ENCODE data around the gene PPP2R1A. TPM values are rescaled to one million over a fixed set of nuclear protein-coding genes. Genes with fewer than 3 reads are reported as not detected.

The PPP2R1A gene
- polyA plus RNA-seq, 2 of the 4 experiments (the other 2 are of a cell fraction), result 144 to 145 TPM

DNA sequence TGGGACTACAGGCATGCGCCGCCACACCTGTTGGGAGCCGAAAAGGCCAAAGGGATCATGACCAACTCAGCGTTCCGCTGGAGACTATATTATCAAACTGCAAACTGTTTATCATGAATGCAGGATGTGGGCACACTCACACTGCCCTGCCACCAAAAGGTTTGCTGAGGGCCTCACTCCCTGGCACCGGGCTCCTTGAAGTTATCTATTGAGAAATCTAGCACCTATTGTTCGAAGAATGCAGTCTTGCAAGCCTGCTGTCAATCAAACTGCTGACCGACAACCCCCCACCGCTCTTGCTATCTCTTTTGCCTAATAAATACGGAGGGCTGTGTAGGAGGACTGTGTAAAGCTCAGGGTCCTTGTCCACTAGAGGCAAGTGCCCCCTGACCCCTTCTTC lies 13.3 kb upstream of the PPP2R1A start:
- POLR2A ChIA-PET, result interaction anchor here (0.8 kb wide), 1 partner anchor 13 kb away, joined by 11 read pairs; the partner anchor contains the start of gene PPP2R1A
- no peak for TF ChIP-seq GATA3 (IDR thresholded peaks at IDR 0.05; ENCODE audit: borderline replicate concordance)
- no peak for DNase-seq (ENCODE audit: low read depth in 1 of 2, low spot score in 1 of 2)
- WGBS (ENCODE audit: missing lambda C conversion rate), result 60% methylated on average over 10 of the region's 10 CpGs
- Histone ChIP-seq H3K4me3 (no peak overlapping the region), H3K9me3 (peaks cover 84% of the 10 kb centered on the region), H3K27ac (no peak overlapping the region), H3K4me2 (no peak overlapping the region), H3K4me1 (no peaks in the 10 kb centered on the region)
- CTCF ChIA-PET, result no interaction called here
- ATAC-seq, result no peak
- no peak for FAIRE-seq

DNA sequence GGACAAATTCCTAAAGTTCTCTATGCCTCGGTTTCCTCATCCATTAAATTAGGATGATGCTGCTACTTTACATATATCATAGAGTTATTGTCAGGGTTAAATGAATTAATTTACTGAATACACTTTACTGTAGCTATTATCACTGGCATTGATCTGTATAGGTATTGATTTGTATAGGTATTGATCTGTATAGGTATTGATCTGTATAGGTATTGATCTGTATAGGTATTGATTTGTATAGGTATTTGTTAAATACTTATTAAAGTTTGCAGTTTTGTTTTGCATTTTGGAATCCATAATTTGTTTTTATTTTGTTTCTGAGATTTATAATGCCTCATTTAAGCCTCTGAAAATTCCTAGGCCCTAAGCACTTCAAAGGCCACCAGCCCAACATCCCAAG lies 2.4 kb upstream of the PPP2R1A start:
- POLR2A ChIA-PET, result no interaction called here

DNA sequence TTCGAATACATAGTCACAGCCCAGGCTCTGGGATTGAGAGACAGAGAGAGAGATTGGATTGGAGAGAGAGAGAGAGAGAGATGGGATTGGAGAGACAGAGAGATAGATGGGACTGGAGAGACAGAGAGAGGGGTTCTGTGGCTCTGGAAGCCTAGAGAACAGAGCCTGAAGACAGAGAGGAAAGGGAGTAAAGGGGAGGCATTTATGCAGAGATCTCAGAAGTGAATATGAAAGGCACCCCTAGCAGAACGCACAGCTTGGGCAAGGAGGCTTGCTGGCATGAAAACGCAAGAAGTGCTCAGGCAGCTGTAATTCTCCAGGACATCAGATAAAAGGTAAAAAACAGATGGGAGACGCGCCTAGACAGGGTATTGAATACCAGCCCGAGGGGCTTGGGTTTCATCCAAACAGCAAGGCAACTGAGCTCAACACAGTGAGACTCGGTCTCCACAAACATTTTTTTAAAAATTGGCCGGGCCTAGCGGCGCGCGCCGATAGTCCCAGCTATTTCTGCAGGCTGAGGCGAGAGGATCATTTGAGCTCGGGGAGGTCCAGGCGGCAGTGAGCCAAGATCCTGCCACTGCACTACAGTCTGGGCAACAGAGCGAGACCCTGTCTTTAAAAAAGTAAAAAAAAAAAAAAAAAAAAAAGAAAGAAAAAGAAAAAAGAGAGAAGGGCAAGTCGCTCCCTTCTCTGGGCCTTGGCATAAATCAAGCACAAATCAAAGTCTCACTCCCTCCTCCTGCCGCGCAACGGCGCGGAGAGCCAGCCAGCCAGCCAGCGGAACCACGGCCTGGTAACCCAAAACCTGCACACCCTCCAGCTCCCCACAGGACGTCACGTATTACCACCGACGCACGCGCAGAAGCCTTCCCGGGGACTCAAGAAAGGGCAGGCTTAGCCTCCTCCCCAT lies 774 bp upstream of the PPP2R1A start:
- Histone ChIP-seq H3K9me3 (peaks cover 74% of the 10 kb centered on the region), H3K27ac (peak overlapping the region; percentile 71 to 76), H3K4me2 (peak overlapping the region; percentile 66), H3K4me3 (peak overlapping the region; percentile 42), H3K4me1 (0 out of 3 replicates have a peak, but pooled peaks cover 7% of the 10 kb centered on the region)
- ATAC-seq, result no peak
- ChIA-PET POLR2A (interaction anchor here (0.6 to 1.8 kb wide), 17 partner anchors 9 to 1332 kb away, joined by 3 to 12 read pairs (median 6); partner anchors contain the start of genes ZNF432, ZNF614 and ZNF765), CTCF (interaction anchor here (0.6 kb wide), 1 partner anchor 177 kb away, joined by 5 read pairs; no protein-coding TSS in a partner anchor)
- TF ChIP-seq ZFP36 (IDR thresholded peaks at IDR 0.05; ENCODE audit: borderline replicate concordance, partially characterized antibody), result no peak
- TF ChIP-seq, protein P1, sequence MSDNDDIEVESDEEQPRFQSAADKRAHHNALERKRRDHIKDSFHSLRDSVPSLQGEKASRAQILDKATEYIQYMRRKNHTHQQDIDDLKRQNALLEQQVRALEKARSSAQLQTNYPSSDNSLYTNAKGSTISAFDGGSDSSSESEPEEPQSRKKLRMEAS (IDR thresholded peaks at IDR 0.05), result peak; percentile 44
- TF ChIP-seq RNF2 (IDR thresholded peaks at IDR 0.05; ENCODE audit: borderline replicate concordance, low read depth), result no peak
- 0 out of 2 replicates have a peak, but pooled peaks have one; percentile 31 for TF ChIP-seq PHF8 (IDR thresholded peaks at IDR 0.05; ENCODE audit: borderline replicate concordance, low read depth)
- no peak for TF ChIP-seq MAFK (IDR thresholded peaks at IDR 0.05; ENCODE audit: partially characterized antibody)
- TF ChIP-seq RCOR1 (IDR thresholded peaks at IDR 0.05; ENCODE audit: low read depth, low read length), result no peak
- TF ChIP-seq POLR2A (IDR thresholded peaks at IDR 0.05; ENCODE audit: low read length), result peak; percentile 91
- no peak for TF ChIP-seq HOXA7 (CRISPR knock-in tag; IDR thresholded peaks at IDR 0.05)
- TF ChIP-seq, protein P2, sequence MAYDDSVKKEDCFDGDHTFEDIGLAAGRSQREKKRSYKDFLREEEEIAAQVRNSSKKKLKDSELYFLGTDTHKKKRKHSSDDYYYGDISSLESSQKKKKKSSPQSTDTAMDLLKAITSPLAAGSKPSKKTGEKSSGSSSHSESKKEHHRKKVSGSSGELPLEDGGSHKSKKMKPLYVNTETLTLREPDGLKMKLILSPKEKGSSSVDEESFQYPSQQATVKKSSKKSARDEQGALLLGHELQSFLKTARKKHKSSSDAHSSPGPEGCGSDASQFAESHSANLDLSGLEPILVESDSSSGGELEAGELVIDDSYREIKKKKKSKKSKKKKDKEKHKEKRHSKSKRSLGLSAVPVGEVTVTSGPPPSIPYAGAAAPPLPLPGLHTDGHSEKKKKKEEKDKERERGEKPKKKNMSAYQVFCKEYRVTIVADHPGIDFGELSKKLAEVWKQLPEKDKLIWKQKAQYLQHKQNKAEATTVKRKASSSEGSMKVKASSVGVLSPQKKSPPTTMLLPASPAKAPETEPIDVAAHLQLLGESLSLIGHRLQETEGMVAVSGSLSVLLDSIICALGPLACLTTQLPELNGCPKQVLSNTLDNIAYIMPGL (CRISPR knock-in tag; IDR thresholded peaks at IDR 0.05; ENCODE audit: borderline replicate concordance), result no peak
- no peak for TF ChIP-seq CBX2 (IDR thresholded peaks at IDR 0.05; ENCODE audit: borderline replicate concordance, low read depth)
- TF ChIP-seq, protein P3, sequence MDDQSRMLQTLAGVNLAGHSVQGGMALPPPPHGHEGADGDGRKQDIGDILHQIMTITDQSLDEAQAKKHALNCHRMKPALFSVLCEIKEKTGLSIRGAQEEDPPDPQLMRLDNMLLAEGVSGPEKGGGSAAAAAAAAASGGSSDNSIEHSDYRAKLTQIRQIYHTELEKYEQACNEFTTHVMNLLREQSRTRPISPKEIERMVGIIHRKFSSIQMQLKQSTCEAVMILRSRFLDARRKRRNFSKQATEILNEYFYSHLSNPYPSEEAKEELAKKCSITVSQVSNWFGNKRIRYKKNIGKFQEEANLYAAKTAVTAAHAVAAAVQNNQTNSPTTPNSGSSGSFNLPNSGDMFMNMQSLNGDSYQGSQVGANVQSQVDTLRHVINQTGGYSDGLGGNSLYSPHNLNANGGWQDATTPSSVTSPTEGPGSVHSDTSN (IDR thresholded peaks at IDR 0.05), result 0 out of 2 replicates have a peak, but pooled peaks have one; percentile 15
- peak; percentile 99 for FAIRE-seq
- peak in 1 of 2 experiments; percentile 11 for DNase-seq (ENCODE audit: low read depth in 1 of 2, low spot score in 1 of 2)
- WGBS (ENCODE audit: missing lambda C conversion rate), result 16% methylated on average over 32 of the region's 32 CpGs

More for the DNA sequence above, 2.4 kb upstream of the PPP2R1A start:
- Histone ChIP-seq H3K4me1 (0 out of 3 replicates have a peak, but pooled peaks cover 7% of the 10 kb centered on the region), H3K4me2 (no peak overlapping the region), H3K27ac (no peak overlapping the region), H3K4me3 (no peak overlapping the region), H3K9me3 (peaks cover 73% of the 10 kb centered on the region)
- CTCF ChIA-PET, result no interaction called here
- FAIRE-seq, result no peak
- TF ChIP-seq HOXB5 (CRISPR knock-in tag; IDR thresholded peaks at IDR 0.05) (no peak), TP53 (CRISPR knock-in tag; IDR thresholded peaks at IDR 0.05) (no peak), RNF2 (IDR thresholded peaks at IDR 0.05; ENCODE audit: borderline replicate concordance, low read depth) (no peak)
- no peak for ATAC-seq
- 83% methylated on average over 1 of the region's 1 CpG for WGBS (ENCODE audit: missing lambda C conversion rate)
- no peak for DNase-seq (ENCODE audit: low read depth in 1 of 2, low spot score in 1 of 2)

Data from A549 (cell line).